ENCODE results near the gene GPR157. TPM values are rescaled to one million over a fixed set of nuclear protein-coding genes. Genes with fewer than 3 reads are reported as not detected.
"Not testable (repeated sequence)": the region's sequence is repeated elsewhere in the genome, so short reads cannot be mapped to it uniquely, and the experiment has no call there.

The GPR157 gene
- total and polyA plus RNA-seq, 2 experiments from 2014 or later, result 0.81 to 3.9 TPM

GRCh38 chr1:9145021-9145668 lies 16.2 kb upstream of the GPR157 start (continued):
- TF ChIP-seq ZNF114 (CRISPR knock-in tag; IDR thresholded peaks at IDR 0.05), result no peak
- no peak for TF ChIP-seq STAT1 (IDR thresholded peaks at IDR 0.05; ENCODE audit: unreplicated experiment)
- no peak for TF ChIP-seq NANOG (IDR thresholded peaks at IDR 0.05; ENCODE audit: borderline replicate concordance)
- no peak for TF ChIP-seq ETS1 (IDR thresholded peaks at IDR 0.05)
- no peak for TF ChIP-seq ZNF331 (CRISPR knock-in tag; IDR thresholded peaks at IDR 0.05; ENCODE audit: low read depth)
- TF ChIP-seq REST (IDR thresholded peaks at IDR 0.05; ENCODE audit: unreplicated experiment), result no peak

- ATAC-seq; H3K4me1 Mint-ChIP-seq; H4K20me1 ChIP-seq (replicated peaks; ENCODE audit: insufficient read depth): not testable (repeated sequence)
These were observed 15.6 kb upstream of the GPR157 start for GRCh38 chr1:9144494-9144893.

GRCh38 chr1:9143250-9143649 lies 14.3 kb upstream of the GPR157 start:
- H3K36me3 ChIP-seq (ENCODE audit: insufficient read depth), result no peaks in the 10 kb centered on the region
- no peaks in the 10 kb centered on the region; the same call in 2 of the 3 replicates for H3K9me3 Mint-ChIP-seq
- H3K4me1 ChIP-seq (ENCODE audit: insufficient read depth), result no peaks in the 10 kb centered on the region
- H3K36me3 Mint-ChIP-seq (ENCODE audit: low read depth), result no peaks in the 10 kb centered on the region
- H3F3A ChIP-seq (replicated peaks; ENCODE audit: low read depth), result no peaks in the 10 kb centered on the region
- H3K4me3 ChIP-seq, result no peak overlapping the region
- H3K4me3 Mint-ChIP-seq, result no peak overlapping the region
- no peaks in the 10 kb centered on the region for H3K27me3 ChIP-seq (ENCODE audit: insufficient read depth)
- no peak overlapping the region for H3K27ac Mint-ChIP-seq
- H3K27me3 Mint-ChIP-seq (ENCODE audit: insufficient read depth, low read depth, poor library complexity), result peaks cover 1% of the 10 kb centered on the region
- H3K4me2 ChIP-seq, result no peak overlapping the region
- ATAC-seq (no peak; the same call in 2 of the 3 replicates), DNase-seq (ENCODE audit: low spot score) (no peak)
- 0 out of 2 replicates have a peak, but pooled peaks cover 5% of the 10 kb centered on the region for H4K20me1 ChIP-seq (replicated peaks; ENCODE audit: insufficient read depth)
- H3K27ac ChIP-seq (ENCODE audit: low read depth), result no peak overlapping the region
- H3K9me2 ChIP-seq (ENCODE audit: insufficient read depth), result no peaks in the 10 kb centered on the region
- H3K4me1 Mint-ChIP-seq, result 0 out of 3 replicates have a peak, but pooled peaks cover 2% of the 10 kb centered on the region
- H2AFZ ChIP-seq, result no peak overlapping the region
- H3K79me2 ChIP-seq (replicated peaks; ENCODE audit: insufficient read depth), result no peaks in the 10 kb centered on the region
- no peak for TF ChIP-seq CREB1 (CRISPR knock-in tag; IDR thresholded peaks at IDR 0.05; ENCODE audit: low read depth)
- TF ChIP-seq, protein P1, sequence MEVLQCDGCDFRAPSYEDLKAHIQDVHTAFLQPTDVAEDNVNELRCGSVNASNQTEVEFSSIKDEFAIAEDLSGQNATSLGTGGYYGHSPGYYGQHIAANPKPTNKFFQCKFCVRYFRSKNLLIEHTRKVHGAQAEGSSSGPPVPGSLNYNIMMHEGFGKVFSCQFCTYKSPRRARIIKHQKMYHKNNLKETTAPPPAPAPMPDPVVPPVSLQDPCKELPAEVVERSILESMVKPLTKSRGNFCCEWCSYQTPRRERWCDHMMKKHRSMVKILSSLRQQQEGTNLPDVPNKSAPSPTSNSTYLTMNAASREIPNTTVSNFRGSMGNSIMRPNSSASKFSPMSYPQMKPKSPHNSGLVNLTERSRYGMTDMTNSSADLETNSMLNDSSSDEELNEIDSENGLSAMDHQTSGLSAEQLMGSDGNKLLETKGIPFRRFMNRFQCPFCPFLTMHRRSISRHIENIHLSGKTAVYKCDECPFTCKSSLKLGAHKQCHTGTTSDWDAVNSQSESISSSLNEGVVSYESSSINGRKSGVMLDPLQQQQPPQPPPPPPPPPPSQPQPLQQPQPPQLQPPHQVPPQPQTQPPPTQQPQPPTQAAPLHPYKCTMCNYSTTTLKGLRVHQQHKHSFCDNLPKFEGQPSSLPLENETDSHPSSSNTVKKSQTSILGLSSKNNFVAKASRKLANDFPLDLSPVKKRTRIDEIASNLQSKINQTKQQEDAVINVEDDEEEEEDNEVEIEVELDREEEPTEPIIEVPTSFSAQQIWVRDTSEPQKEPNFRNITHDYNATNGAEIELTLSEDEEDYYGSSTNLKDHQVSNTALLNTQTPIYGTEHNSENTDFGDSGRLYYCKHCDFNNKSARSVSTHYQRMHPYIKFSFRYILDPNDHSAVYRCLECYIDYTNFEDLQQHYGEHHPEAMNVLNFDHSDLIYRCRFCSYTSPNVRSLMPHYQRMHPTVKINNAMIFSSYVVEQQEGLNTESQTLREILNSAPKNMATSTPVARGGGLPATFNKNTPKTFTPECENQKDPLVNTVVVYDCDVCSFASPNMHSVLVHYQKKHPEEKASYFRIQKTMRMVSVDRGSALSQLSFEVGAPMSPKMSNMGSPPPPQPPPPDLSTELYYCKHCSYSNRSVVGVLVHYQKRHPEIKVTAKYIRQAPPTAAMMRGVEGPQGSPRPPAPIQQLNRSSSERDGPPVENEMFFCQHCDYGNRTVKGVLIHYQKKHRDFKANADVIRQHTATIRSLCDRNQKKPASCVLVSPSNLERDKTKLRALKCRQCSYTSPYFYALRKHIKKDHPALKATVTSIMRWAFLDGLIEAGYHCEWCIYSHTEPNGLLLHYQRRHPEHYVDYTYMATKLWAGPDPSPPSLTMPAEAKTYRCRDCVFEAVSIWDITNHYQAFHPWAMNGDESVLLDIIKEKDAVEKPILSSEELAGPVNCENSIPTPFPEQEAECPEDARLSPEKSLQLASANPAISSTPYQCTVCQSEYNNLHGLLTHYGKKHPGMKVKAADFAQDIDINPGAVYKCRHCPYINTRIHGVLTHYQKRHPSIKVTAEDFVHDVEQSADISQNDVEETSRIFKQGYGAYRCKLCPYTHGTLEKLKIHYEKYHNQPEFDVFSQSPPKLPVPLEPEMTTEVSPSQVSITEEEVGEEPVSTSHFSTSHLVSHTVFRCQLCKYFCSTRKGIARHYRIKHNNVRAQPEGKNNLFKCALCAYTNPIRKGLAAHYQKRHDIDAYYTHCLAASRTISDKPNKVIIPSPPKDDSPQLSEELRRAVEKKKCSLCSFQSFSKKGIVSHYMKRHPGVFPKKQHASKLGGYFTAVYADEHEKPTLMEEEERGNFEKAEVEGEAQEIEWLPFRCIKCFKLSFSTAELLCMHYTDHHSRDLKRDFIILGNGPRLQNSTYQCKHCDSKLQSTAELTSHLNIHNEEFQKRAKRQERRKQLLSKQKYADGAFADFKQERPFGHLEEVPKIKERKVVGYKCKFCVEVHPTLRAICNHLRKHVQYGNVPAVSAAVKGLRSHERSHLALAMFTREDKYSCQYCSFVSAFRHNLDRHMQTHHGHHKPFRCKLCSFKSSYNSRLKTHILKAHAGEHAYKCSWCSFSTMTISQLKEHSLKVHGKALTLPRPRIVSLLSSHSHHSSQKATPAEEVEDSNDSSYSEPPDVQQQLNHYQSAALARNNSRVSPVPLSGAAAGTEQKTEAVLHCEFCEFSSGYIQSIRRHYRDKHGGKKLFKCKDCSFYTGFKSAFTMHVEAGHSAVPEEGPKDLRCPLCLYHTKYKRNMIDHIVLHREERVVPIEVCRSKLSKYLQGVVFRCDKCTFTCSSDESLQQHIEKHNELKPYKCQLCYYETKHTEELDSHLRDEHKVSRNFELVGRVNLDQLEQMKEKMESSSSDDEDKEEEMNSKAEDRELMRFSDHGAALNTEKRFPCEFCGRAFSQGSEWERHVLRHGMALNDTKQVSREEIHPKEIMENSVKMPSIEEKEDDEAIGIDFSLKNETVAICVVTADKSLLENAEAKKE (CRISPR knock-in tag; IDR thresholded peaks at IDR 0.05), result no peak

More at GRCh38 chr1:9144494-9144893, 15.6 kb upstream of the GPR157 start:
- not testable (repeated sequence) for H3K36me3 Mint-ChIP-seq (ENCODE audit: low read depth); H3K27ac Mint-ChIP-seq; H3K27me3 ChIP-seq (ENCODE audit: insufficient read depth); H3K79me2 ChIP-seq (replicated peaks; ENCODE audit: insufficient read depth); H3K27ac ChIP-seq (ENCODE audit: low read depth); H3K27me3 Mint-ChIP-seq (ENCODE audit: insufficient read depth, low read depth, poor library complexity); H3K4me2 ChIP-seq; H3K4me3 Mint-ChIP-seq; H3K4me3 ChIP-seq; H2AFZ ChIP-seq; H3F3A ChIP-seq (replicated peaks; ENCODE audit: low read depth); H3K4me1 ChIP-seq (ENCODE audit: insufficient read depth); H3K9me2 ChIP-seq (ENCODE audit: insufficient read depth); H3K36me3 ChIP-seq (ENCODE audit: insufficient read depth); DNase-seq (ENCODE audit: low spot score); H3K9me3 Mint-ChIP-seq
